NCI-H2107 treated with DMSO at 0.1 percent for 48 hours (cell line): ENCODE measurements around the gene GIGYF2.

Source experiments
- DNase-seq: peaks from one replicate; lab custom pipeline; 2025; ENCODE audit not compliant: unreplicated experiment; lab: John Stamatoyannopoulos, UW

The GIGYF2 gene

DNA sequence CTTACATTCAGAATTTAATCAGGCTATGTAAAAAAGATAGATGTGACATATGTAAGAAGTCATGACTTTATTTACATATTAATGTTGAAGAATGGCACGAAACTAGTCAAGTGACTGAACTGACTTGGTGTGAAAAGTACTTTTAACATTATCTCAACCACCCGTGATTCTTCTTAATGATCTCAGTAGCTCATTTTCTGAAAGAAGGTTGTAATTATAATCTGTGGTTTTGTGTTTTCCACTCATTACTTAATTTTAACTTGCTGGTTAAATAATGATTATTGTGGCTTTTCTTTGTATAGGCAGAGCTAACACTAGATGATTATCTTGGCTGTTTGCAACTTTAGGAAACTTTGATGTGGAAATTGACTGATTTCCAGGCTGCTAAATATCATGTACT lies 60.8 kb downstream of the GIGYF2 start:
- no peak for DNase-seq

- DNase-seq, result peak; percentile 56
Observed at GRCh38 chr2:232761301-232761907, 64.3 kb downstream of the GIGYF2 start.

DNA sequence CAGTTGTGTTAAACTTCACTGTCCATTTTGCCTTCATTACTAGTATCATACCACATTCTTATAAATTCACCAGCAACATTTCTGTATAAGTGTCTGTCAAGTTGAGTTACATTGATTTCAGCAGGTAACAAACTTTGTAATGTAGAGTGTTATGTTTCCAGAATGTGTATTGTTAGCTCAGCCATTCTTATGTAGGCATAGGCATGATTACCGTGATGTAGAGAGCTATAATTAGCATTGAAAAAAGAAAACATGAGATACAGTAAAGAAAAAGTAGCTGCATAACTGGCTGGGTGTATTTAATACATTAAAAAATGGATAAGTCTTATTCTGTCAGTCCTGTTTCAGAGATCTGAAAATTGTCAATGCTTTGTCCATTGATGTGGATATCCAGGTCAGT lies 70.7 kb downstream of the GIGYF2 start:
- no peak for DNase-seq

DNA sequence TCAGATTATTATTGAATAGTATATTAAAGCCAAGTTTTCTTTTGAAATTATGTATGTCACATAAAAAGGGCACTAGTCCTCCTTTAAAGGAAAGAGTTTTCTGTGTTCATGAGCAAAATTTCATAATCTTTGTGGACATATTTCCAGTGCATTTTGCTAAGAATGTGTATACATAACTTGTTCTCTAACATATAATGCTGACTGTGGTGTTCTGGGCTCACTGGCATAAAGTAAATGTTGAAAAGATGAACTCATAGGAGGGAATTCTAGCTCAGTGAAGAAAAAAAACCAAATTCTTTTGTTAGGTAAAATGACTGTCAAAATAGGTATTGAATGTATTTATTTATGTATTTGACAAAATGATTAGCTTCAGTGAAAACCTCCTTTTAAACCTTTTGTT lies 73.1 kb downstream of the GIGYF2 start:
- no peak for DNase-seq

DNA sequence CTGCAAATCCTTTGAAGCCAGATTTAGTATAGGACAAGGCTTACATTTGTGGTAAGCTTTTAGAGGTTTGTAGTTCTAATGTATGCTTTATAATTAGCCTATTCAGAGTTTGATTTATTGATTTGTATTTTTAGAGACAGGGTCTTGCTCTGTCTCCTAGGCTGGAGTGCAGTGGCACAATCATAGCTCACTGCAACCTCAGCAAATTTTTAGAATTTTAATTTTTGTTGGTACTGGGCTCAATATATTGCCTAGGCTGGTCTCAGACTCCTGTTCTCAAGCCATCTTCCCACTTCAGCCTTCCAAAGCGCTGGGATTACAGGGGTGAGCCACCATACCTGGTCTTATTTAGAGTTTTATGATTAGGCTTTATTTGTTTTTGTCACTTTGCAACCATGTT lies 74.7 kb downstream of the GIGYF2 start:
- DNase-seq, result no peak

DNA sequence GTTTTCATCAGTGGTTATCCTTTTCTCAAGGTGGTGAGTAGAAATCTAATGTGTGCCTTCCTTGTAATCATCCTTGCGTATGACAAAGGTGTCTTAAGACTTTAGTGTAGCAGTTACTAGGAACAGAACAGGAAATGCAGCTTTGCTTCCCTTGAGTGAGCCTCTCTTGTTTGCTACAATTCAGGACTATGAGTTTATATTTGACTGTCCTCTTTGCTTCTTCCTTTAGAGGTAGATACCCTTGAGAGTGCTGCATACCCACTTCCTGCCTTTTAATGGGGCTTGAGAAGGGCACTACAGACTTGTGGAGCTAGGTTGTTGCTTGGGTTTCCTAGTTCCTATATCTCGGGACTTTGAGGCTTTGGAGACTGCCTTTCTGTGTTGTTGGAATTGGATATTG lies 75.4 kb downstream of the GIGYF2 start:
- DNase-seq, result no peak

- no peak for DNase-seq
Observed at GRCh38 chr2:232773815-232774214, 76.7 kb downstream of the GIGYF2 start.

- no peak for DNase-seq
Observed at GRCh38 chr2:232776435-232776834, 79.3 kb downstream of the GIGYF2 start, which contains the start of gene KCNJ13. KCNJ13 (minus strand) TSS chr2:232776565; CDS start chr2:232771362, 5,203 bp downstream.

- DNase-seq, result no peak
Observed at GRCh38 chr2:232777276-232777675, 80.1 kb downstream of the GIGYF2 start.

DNA sequence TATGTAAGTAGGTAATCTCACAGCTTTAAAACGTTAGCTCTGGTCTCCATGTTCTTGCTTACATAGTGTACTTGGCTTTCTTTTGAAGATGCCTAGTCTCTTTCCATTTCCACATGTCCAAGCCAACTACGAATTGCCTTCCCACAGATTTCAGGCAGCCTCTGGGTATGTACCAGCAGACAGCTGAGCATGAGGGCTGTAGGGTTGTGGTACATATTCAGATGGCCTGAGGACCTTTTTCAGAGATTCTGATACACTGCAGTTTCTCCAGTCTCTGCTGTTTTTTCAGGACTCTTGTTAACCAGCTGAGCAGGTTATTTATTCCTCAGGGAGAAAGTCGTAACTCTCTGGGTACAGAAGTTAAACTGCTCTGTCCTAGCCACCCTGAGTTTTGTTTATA lies 82.3 kb downstream of the GIGYF2 start:
- no peak for DNase-seq

- no peak for DNase-seq
Observed at GRCh38 chr2:232779934-232780333, 82.8 kb downstream of the GIGYF2 start.

DNA sequence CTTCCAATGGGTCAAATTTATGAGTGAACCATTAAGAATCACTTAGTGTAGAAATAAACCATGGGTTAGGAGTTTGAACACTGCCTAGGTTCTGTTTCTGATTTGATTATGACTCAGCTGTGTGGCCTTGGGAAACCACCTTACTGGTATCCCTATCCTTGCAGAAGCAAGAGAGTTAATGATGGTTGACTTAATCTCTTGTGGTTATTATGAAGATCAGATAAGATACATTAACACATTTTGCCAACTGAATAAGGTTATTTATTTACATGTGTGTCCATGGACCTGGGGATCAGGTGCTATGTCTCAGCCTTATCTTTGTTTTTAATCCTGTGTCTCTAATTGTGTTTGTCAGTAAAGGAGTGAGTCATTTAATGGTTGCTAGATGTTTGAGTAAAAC lies 84.6 kb downstream of the GIGYF2 start:
- no peak for DNase-seq

- DNase-seq, result no peak
Observed at GRCh38 chr2:232783278-232783677, 86.1 kb downstream of the GIGYF2 start.

GRCh38 chr2:232787806-232788205 lies 90.7 kb downstream of the GIGYF2 start:
- no peak for DNase-seq

- DNase-seq, result no peak
Observed at GRCh38 chr2:232789082-232789481, 92.0 kb downstream of the GIGYF2 start.

DNA sequence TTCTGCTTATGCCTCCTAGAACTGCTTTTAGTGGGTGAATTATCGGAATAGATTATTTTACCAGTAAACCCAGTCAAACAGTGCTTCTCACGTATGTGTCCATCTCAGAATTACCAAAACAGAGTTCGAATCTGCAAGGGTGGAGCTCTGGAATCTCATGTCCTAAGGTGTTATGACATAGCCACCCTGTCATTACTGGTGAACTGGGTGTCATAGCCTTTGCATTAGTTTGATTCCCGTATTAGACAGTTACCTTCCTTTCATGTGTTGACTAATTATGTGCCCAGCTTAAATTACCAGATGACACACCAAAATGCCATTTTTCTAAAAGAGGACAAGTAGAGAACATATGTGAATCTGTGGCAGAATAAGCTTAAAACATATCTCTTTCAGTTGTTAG lies 94.4 kb downstream of the GIGYF2 start:
- no peak for DNase-seq

- DNase-seq, result no peak
Observed at GRCh38 chr2:232793271-232793670, 96.1 kb downstream of the GIGYF2 start.

- DNase-seq, result no peak
Observed at GRCh38 chr2:232794981-232795380, 97.8 kb downstream of the GIGYF2 start.

DNA sequence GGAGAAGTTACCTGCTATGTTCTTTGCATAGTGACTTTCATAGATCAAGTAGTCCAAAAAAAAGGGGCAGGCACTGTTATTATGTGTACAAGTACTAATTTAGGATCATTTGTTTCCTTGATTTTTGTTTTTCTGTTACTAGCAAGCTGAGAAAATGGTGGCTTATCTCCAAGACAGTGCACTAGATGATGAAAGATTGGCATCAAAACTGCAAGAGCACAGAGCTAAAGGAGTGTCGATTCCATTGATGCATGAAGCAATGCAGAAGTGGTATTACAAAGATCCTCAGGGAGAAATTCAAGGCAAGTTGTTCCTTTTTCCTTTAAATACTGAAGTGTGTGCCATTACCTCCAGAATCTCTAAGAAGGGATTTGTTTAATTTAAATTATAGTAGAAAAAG lies 98.8 kb downstream of the GIGYF2 start:
- no peak for DNase-seq

DNA sequence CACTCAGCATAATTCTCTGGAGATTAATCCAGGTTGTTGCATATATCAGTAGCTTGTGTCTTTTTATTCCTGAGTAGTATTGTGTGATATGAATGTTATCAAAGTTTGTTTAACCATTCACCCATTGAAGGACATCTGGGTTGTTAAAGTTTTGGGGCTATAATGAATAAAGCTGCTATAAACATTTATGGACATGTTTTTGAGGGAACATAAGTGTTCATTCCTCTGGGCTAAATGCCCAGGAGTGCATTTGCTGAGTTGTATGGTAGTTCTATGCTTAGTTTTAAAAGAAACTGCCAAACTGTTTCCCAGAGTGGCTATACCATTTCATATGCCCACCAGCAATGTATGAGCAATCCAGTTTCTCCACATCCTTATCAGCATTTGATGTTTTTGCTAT lies 101.1 kb downstream of the GIGYF2 start:
- no peak for DNase-seq

GRCh38 chr2:232800166-232800565 lies 103.0 kb downstream of the GIGYF2 start:
- DNase-seq, result no peak

- no peak for DNase-seq
Observed at GRCh38 chr2:232802091-232802490, 105.0 kb downstream of the GIGYF2 start.

DNA sequence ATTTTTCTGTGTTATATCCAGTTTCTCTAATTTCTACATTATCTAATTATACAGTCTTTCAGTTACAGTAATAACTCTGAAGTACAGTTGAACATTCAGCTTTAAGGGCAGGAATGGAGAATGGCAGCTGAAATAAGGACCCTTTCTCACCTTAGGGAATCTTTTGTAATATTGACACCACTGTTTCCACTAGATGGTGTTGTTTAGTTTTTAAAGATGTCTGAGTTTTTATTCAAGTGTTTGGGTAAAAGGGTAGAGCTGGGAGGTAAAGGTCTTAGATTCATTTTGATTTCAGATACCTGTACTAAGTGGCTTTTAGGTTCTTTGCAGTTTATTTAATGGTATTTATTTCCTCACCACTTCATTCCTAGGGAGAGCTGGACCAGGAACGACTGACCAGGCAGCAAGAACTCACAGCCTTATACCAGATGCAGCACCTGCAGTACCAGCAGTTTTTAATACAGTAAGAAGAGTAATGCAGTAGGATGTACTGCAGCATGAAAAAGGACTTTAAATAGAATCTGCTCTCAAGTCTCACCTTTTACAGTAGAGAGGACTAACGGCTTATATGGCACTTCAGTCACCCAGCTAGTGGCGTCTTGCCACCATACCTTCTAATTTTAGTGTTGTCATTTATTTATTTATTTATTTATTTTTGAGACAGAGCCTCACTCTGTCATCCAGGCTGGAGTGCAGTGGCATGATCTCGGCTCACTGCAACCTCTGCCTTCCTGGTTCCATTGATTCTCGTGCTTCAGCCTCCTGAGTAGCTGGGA lies 112.4 kb downstream of the GIGYF2 start:
- DNase-seq, result no peak
